Muscle of back (tissue), 13 donors: ENCODE data around the gene AP3B2. TPM values are rescaled to one million over a fixed set of nuclear protein-coding genes. Genes with fewer than 3 reads are reported as not detected.
"Not testable (repeated sequence)": the region's sequence is repeated elsewhere in the genome, so short reads cannot be mapped to it uniquely, and the experiment has no call there.

Experiments used
- DNase-seq, 3 donors: peaks; one replicate each; pipeline versions ENCODE4 v3.0.0 to v3.0.0-alpha.2; 2013
- long read RNA-seq, 9 donors: transcript quantifications; one replicate each; lab custom pipeline, GENCODE V29; 2026
- polyA plus RNA-seq, 10 donors: library from polyadenylated mRNA; unstranded; fragments of 120-200 nt; gene quantifications; one replicate each; pipeline ENCODE4 v1.2.1, GENCODE V29; 2013; ENCODE audit not compliant: insufficient read length in 10 of 10

AP3B2 gene, protein sequence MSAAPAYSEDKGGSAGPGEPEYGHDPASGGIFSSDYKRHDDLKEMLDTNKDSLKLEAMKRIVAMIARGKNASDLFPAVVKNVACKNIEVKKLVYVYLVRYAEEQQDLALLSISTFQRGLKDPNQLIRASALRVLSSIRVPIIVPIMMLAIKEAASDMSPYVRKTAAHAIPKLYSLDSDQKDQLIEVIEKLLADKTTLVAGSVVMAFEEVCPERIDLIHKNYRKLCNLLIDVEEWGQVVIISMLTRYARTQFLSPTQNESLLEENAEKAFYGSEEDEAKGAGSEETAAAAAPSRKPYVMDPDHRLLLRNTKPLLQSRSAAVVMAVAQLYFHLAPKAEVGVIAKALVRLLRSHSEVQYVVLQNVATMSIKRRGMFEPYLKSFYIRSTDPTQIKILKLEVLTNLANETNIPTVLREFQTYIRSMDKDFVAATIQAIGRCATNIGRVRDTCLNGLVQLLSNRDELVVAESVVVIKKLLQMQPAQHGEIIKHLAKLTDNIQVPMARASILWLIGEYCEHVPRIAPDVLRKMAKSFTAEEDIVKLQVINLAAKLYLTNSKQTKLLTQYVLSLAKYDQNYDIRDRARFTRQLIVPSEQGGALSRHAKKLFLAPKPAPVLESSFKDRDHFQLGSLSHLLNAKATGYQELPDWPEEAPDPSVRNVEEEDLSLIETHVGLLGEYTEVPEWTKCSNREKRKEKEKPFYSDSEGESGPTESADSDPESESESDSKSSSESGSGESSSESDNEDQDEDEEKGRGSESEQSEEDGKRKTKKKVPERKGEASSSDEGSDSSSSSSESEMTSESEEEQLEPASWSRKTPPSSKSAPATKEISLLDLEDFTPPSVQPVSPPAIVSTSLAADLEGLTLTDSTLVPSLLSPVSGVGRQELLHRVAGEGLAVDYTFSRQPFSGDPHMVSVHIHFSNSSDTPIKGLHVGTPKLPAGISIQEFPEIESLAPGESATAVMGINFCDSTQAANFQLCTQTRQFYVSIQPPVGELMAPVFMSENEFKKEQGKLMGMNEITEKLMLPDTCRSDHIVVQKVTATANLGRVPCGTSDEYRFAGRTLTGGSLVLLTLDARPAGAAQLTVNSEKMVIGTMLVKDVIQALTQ
- polyA plus RNA-seq: 1 to 10 TPM in 1 of 10 donors, under 1 TPM in 9; 0.11 to 1.6 (median 0.41) TPM
- long read RNA-seq, donor 1: 0 reads
- long read RNA-seq, donor 2: 0 reads
- long read RNA-seq, donor 3: 0 reads
- long read RNA-seq, donor 4: 0 reads
- long read RNA-seq, donor 5: 0 reads
- long read RNA-seq, donor 6: 0 reads
- long read RNA-seq, donor 7: 0 reads
- long read RNA-seq, donor 8: 0 reads
- long read RNA-seq, donor 9: 0 reads

DNA sequence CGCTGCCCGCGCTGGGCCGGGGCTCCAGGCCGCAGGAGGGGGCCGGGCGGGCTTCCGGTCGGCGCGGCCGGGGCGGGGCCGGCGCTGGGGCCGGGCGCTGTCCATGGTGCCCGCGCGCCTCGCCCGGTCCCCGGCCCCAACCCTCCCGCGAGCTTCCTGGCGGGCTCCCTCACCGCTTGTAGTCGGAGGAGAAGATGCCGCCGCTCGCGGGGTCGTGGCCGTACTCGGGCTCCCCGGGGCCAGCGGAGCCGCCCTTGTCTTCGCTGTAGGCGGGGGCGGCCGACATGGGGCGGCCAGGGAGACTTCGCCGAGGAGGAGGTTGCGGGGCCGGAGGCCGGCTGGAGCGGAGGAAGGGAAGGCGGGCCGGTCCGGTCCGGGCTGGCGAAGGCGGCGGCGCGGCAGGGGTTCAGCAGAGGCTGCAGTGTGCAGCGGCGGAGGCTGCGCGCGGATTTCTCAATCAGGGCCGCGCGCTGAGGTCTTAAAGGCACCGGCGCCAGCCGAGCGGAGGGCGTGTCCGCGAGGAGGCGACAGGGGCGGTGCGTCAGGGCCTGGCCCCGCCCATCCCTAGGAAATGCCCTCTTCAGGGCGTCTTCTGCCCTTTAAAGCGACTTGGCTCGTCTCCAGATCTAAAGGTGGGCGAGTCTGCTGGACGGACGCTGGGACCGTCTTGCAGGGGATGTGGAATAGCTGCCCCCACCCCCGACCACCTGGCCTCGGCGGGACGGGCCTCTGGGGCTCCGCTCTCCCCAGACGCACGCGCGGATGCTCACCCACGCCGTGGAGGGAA, at the start of gene AP3B2:
Gene AP3B2 (minus strand): TSS at position 455 of the 787 bp plus-strand sequence. CDS start 169 bp downstream, at position 286.
- DNase-seq: peak; percentile 46 to 81 (median 62)

DNA sequence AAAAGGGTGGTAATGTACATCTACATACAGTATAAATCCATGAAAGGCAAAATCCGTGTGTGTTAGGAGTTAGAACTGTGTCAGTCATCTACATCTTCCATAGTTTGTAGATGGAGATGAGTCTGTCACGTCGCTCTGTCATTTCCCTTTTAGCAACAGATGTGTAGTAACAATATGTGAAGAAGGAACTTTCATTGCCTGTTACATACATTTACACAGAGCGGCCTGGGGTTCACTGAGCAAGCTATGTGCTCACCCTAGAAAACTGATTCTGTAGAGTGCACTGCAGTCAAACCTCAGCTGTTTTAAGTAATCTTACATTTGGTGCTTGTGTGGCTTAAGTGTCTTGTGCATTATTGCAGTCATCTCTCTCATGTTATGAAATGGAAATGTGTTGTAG, 41.6 kb upstream of the AP3B2 start:
- no peak for DNase-seq

DNA sequence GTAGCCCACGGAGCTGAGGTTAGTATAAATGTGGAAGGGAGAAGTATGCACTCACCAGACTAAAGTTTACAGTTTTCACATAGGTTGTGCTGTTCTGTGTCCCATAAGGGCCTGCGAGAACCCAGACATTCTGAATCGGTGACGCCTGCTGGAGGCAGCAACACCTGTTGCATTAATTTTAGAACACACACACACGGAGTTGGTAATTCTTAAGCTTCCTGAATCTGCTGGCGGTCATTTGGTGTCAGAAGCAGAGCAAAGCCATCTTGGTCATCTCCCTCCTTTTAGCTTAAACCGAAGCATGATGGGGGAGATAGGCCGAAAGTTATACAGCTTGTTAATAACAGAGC, 41.1 kb upstream of the AP3B2 start:
- DNase-seq: peak in 2 of 3 donors; percentile 34 to 40

DNA sequence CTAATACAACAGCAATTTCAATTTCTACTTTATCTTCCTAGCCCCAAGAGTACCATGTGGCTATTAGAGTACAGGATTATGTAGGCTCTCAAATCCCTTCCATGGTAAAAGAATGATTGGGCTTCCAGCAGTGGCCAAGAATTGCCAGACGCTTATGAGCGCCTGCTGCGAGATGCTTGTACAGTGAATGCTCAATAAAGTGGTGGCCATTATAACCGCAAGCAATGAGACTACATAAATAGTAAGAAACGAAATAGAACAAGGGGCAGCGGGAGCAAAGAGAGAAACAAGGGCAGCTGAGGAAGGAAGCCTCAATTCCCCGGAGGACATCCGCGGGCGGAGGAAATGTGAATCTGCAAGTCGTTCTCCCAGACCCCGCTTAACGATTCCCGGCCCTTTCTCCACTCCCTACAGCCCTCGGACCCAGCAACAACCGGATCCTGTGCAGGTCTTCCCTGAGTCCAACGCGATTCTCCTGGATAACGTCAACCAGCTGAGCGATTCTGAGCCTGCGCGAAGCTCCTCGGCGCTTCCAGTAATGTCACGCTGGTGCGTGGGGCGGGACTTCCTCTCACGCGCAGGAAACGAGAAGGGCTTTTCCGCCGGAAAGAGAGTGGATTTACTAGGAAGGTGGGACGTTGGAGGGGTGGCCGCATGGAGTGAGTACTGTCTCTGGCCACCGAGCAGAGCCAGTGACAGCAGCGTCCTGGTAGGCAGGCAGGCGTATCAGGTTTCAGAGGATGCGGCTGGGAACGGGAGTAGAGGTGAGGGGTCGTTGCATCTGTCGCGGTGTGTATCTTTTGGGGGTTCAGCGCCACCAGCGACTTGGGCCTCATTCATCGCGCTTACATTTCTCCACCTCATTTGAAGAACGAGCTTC, 40.5 kb upstream of the AP3B2 start:
- DNase-seq: peak; percentile 96 to 99 (median 98)

DNA sequence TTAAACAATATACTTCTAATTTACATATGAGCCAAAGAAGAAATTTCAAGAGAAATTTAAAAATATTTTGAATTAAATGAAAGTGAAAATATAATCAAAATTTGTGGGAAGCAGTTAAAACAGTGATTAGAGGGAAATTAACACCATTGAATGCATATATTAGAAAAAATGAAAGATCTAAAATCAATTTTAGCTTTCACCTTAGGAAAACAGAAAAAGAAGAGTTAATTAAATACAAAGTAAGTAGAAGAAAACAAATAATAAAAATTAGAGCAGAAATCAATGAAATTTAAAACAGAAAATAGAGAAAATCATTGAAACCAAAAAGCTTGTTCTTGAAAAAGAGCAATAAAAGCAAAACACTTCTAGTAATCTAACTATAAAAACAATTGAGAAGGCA, 38.6 kb upstream of the AP3B2 start:
- no peak for DNase-seq

DNA sequence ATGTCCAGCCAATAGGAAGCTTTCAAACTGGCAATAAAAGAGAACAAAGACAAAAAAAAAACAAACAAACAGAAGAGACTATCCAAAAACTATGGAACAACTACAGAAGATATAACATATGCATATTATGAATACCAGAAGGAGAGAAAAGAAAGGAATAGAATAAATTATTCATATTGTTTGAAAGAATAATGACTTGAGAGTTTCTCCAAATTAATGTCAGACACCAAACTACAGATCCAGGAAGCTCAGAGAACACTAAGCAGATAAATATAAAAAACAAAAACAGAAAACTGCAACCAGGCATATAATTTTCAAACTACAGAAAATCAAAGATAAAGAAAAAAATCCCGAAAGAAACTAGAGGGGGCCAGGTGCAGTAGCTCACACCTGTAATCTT, 34.1 kb upstream of the AP3B2 start:
- no peak for DNase-seq

DNA sequence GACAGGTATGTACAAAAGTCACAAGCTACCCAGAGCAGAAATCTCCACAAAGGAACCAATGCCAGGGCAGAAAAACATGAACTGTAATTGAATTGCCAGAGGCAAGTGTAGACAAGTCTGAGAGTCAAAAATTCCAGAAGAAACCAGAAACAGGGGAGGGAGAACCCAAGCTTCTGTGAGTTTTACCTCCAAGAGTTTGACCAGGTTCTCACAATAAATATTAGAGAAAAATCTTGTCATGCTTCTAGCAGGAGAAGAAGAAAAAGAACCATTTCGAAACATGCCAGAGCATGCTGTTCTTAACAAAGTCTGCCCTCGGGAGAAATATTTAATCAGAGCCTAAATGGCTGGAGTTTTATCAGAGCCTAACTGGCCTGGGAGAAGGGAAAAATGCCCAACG, 32.5 kb upstream of the AP3B2 start:
- DNase-seq: no peak

DNA sequence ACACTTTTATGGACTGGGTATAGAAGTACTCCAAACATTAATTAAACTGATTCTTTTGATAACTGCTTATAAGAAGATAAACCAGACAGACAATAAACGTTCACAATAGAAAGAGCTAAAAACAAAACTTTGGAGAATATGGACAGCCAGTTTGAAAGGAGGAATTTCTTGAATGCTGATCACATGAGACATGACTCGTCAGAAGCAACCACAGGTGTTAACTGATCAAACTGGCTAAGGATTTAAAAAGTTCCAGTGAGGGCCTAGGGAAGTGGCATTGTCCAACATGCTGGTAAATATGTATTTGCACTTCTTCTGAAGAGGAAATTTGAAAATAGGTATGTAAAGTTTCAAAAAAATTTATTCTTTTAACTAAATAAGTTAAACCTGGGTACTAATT, 29.4 kb upstream of the AP3B2 start:
- DNase-seq: no peak

DNA sequence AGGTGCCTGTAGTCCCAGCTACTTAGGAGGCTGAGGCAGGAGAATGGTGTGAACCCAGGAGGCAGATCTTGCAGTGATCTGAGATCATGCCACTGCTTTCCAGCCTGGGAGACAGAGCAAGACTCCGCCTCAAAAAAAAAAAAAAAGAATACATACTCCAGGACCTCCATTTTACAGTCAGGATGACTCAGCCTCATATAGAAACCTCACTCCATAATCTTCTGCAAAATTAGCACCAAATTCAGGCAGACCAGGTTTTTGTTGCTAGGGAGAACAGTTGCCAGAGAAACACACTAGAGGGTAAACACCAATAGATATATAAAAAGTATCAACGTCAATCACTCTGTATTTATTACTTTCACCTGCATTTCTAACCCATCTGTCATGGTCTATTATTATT, 28.3 kb upstream of the AP3B2 start:
- no peak for DNase-seq

DNA sequence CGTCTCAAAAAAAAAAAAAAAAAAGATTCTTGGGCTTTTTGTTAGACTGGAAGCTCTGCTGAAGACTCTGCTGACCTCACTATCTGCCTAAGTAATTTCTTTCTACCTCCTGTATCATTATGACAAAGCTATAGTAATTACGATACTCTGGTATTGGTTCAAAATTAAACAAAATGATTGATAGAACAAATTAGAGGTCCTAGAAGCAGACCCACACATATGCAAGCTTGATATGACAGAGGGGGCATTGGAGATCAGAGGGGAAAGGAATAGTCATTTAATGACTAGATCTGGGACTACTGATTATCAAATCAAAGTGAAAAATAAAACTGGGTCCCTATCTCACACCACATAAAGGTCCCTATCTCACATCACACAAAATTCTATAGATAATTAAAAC, 21.9 kb upstream of the AP3B2 start:
- DNase-seq: no peak

DNA sequence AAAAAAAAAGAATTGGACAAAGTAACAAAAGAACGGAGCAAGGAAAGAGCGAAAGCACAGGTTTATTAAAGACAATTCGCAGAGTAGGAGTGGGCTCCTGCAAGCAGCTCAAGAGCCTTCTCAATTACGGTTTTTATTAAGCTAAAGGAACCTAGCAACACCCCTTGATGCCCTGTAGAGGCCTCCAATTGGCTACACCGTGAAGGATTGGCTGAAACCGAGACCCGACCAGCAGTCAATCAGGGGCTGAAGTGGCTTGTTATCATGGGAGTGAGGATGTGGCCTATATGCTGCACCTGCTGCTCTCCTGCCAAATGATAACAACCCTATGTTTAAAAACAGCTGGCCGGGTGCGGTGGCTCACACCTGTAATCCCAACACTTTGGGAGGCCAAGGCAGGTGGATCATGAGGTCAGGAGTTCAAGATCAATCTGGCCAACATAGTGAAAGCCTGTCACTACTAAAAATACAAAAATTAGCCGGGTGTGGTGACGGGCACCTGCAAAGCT, 20.4 kb upstream of the AP3B2 start:
- no peak for DNase-seq

DNA sequence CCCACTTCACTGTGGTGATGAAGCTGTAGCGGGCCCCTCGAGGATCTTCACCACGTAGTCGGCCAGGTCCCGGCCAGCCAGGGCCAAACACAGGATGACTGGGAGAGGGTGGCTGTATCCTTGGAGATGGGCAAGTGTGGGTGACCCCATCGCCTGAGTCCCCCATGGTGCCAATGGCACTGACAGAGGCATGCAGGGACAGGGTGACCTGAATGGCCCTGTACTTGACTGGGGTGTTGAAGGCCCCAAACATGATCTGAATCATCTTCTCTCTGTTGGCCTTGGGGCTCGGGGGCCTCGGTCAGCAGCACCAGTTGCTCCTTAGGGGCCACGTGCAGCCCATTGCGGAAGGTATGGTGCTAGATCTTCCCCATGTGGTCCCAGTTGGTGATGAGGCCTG, 17.1 kb upstream of the AP3B2 start:
- no peak for DNase-seq

DNA sequence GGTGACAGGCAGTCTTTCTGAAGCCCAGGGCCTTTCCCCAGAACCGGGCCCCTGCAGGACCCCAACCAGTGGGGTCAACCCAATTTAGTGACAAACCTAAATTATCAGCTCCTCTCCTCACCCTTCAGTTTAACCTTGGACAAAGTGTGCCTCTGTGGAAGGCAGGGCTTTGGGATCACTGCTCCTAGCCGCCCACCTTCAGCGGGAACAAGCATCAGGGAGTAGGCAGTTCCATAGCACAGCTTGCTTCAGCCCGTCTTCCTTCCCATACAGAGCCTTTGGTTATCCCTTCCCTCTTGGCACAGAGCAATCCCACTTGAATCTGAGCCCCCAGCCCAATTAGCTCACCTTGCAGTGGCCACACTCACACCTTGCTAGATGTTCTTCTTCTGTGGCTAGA, 5.3 kb upstream of the AP3B2 start:
- DNase-seq: no peak

DNA sequence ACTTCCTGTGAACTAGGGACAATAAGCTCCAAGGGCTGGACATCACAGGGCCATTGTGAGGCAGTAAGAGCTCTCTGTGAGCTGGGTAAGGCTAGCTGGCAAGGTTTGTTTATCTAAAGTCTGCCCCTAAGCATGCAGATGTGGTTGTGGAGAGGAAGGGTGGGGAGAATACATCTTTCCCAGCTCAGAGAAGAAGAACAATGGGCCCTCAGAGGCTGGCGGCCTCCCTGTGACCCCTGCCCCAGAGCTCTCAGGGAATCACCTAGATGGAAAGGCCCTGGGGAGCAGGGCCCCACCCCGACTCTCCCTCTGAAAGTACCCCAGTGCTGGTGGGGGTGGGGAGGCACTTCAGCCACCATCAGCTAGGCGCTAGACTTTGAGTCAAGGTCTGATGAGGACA, 4.3 kb upstream of the AP3B2 start:
- no peak for DNase-seq

DNA sequence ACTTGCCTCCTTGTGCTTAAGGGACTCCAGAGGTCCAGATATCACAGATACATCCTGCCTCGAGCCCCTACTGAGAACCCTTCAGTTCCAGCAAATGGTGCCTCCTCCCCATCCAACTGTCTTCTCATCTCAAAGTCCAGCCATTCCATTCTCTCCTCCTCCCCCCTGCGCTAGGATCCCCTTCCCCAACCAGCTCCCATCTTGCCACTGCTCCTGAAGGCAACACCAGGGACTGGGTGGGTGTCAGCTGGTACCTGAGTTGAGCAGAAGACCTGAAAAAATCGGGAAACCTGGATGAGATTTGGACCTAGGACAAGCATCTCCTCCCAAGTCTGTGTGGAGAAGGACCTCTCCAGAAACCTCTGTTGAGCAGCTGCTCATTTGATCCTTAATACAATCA, 2.4 kb upstream of the AP3B2 start:
- DNase-seq: no peak

DNA sequence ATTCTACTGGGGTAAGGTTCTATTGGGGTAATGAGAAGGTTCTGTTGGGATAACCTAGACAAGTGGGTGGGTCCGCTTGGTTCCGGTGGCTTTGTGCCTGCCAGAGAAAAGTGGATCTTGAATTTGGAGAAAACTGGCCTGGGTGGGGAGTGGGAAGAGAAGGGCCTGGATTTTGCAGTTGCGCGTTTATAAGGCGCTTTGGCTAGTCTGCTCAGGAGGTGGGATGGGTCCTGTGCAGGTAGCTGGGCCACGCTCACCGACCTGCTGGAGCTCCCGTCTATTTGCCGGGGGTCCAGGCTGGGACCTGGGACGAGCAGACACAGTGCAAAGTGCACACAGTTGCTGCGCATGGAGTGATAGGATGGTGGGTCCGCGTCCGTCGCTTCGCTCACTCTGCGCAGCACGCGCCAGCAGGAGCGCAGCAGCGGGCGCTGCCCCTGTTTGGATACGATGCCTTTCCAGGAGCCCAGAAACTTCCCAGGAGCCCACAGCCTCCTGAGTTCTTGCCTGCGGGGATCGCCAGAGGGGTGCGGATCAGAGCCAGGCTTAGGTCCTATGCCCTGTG, 1.3 kb upstream of the AP3B2 start:
- DNase-seq: no peak

DNA sequence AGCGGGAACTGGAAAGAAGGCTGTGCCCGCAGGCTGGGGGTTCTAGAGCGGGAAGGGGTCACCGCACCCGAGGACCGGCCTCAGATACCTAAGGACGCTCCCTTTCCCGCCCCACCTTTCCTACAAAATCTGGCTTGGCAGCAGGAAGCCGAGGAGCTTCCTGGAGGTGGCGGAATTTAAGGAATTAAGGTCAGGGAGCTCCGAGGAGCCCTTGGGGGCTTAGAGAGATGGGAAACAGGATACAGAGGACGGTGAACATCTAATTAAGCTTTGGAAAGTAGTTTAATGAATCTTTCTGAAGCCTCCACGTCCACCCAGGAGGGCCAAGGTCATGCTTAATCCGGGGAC, 507 bp upstream of the AP3B2 start:
- no peak for DNase-seq

DNA sequence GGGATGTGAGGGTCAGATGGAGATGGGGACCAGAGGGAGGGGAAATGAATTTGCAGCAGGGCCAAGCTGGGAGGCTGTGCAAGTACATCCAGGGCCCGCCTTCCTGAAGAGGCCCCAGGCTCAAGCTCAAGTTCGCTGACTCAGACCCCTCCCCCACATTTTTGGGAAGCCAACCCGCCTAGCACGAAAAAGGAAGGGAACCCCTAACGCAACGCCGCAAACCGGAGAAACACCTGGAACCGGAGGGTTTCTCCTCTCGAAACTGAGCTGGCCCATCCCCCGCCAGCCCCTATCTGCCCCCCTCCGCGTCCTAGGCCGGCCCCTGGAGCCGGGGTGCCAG, 624 bp downstream of the AP3B2 start:
- no peak for DNase-seq

DNA sequence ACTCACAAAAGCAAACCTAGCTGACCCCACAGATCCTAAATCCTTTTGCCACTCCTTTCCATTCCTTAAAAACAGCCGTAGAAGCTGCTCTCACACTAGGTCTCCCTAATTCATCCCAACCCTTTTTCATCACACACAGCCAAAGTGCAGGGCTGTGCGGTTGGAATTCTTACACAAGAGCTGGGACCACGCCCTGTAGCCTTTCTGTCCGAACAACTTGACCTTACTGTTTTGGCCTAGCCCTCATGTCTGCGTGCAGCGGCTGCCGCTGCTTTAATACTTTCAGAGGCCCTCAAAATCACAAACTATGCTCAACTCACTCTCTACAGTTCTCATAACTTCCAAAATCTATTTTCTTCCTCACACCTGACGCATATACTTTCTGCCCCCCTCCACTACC, 3.8 kb downstream of the AP3B2 start:
- not testable (repeated sequence) for DNase-seq

DNA sequence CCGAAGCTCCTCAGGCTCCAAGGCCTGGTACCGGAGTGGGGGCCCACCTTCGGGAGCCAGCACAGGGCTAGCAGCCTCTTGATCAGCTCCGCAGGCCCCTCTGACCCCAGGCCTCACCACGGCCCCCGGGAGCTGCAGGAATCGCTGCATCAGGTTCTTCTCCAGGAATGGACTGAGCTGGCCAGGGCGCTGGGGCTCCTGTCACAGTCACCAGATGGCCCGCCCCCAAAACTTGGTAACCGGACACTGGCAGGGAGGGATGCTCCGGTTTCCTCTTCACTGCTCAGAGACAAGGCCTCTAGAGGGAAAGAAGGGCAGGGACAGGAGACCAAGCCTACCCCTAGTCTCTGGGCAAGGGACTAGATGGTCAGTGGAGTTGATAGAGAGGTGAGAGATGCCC, 9.9 kb downstream of the AP3B2 start:
- no peak for DNase-seq
